NT2/D1 (cell line): ENCODE measurements around the gene DRG2.
A peak's percentile ranks its signal among the peaks of the same experiment; 100 is the strongest.

ENCODE experiments used
- YY1 ChIP-seq: IDR thresholded peaks from 2 replicates; pipeline ENCODE4 v1.6.1; 2011; ENCODE audit not compliant: insufficient read length, insufficient read depth
- ZNF274 ChIP-seq: IDR thresholded peaks from 2 replicates; pipeline ENCODE4 v1.6.1; 2011; ENCODE audit warnings: mild to moderate bottlenecking, low read depth, low read length

DNA sequence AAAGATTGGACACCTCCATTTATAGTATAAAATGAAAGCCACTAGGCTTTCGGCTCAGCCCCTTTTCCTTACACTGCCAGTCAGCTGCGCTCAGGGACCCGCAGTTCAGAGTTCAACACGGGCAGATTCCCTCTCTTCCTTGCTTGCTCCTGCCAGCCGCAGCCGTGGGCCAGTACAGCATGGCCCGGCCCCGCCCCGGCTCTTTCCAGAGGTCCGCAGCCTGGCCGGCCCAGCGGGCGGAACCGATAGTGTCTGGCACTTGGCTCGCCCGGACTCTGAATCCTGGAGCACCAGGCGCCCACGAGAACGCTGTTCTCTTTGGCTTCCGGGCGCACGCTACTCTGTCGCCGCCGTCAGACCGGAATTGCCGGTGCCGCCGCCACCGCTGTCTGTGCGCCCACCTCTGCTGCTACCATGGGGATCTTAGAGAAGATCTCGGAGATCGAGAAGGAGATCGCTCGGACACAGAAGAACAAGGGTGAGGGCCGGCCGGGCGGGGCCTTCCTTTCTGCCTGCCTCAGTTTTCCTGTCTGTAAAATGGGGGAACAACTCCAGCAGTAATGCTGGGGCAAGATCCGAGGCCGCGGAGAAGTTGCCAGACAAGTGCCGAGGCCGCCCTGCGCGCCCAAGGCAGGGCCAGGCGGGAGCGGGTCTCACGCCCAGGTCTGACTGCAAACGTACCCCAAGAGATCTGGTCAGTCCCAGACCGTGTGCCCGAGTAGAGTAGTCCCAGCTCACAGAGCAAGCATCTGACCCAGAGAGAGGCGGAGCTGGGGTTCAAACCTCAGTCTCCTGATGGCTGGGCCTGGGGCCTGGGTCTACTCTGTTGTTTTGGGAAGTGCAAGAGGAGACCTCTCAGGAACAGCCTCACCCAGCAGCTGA, at the start of gene DRG2:
- TF ChIP-seq ZNF274: no peak
- peak; percentile 9 for TF ChIP-seq YY1
